Breast epithelium (tissue), 4 donors: ENCODE results near the gene OR1I1. TPM values are rescaled to one million over a fixed set of nuclear protein-coding genes. Genes with fewer than 3 reads are reported as not detected.

Experiments
- DNase-seq, 2 donors: peaks; one replicate each; pipeline ENCODE4 v3.0.0-alpha.2; 2019; ENCODE audit warnings: low spot score in 2 of 2
- H3K27ac ChIP-seq, 2 donors: fragments of 200-600 bp; sonication (generic) in 1 of 2; one replicate each; pipeline ENCODE4 v1.5.1; 2016 to 2019; ENCODE audit warnings: mild to moderate bottlenecking in 1 of 2
- H3K27me3 ChIP-seq, 2 donors: fragments of 200-600 bp; sonication (generic) in 1 of 2; one replicate each; pipeline versions ENCODE4 v1.5.1 to v1.6.0; 2017 to 2019; ENCODE audit warnings: control low read depth in 1 of 2, mild to moderate bottlenecking in 1 of 2
- H3K36me3 ChIP-seq: fragments of 200-600 bp; one replicate; pipeline ENCODE4 v1.5.1; 2019
- H3K4me1 ChIP-seq, 2 donors: fragments of 200-600 bp; sonication (generic); one replicate each; pipeline ENCODE4 v1.5.1; 2016 to 2019; ENCODE audit warnings: control low read depth in 1 of 2
- H3K4me3 ChIP-seq, 3 donors: fragments of 200-600 bp; sonication (generic); 1 replicate in 2 of 3; 2 replicates in 1 of 3; pipeline ENCODE4 v1.5.1; 2016 to 2019; ENCODE audit warnings: mild to moderate bottlenecking in 3 of 3, moderate library complexity in 2 of 3
- H3K9me3 ChIP-seq, 2 donors: fragments of 200-600 bp; sonication (generic) in 1 of 2; one replicate each; pipeline ENCODE4 v1.5.1; 2016 to 2019; ENCODE audit warnings: control low read depth in 1 of 2
- CTCF ChIP-seq, 3 donors: fragments of 450-650 bp; IDR thresholded peaks; one replicate each; pipeline ENCODE4 v1.5.1; 2016 to 2017; ENCODE audit warnings: antibody characterized with exemption in 3 of 3, mild to moderate bottlenecking in 3 of 3, moderate library complexity in 3 of 3
- POLR2A ChIP-seq: fragments of 450-650 bp; IDR thresholded peaks from one replicate; pipeline ENCODE4 v1.6.1; 2016; ENCODE audit warnings: antibody characterized with exemption, mild to moderate bottlenecking, moderate library complexity
- POLR2AphosphoS5 ChIP-seq, 3 donors: sonication (generic); formaldehyde crosslinking; IDR thresholded peaks; one replicate each; pipeline ENCODE4 v1.6.1; 2017; ENCODE audit warnings: antibody characterized with exemption in 3 of 3
- intact Hi-C: fragments of 100-400 bp; cut with DNase I; formaldehyde crosslinking; loops from one replicate; pipeline ENCODE4 v1.15.1; 2023; ENCODE audit warnings: low total_unique reads
- total RNA-seq, 3 donors: library from RNA; depleted of rRNA; stranded (reverse); fragments of >200 nt; gene quantifications; one replicate each; pipeline ENCODE4 v1.1.0, GENCODE V29; 2016

The OR1I1 gene
- total RNA-seq, 3 donors from 2014 or later: not detected

DNA sequence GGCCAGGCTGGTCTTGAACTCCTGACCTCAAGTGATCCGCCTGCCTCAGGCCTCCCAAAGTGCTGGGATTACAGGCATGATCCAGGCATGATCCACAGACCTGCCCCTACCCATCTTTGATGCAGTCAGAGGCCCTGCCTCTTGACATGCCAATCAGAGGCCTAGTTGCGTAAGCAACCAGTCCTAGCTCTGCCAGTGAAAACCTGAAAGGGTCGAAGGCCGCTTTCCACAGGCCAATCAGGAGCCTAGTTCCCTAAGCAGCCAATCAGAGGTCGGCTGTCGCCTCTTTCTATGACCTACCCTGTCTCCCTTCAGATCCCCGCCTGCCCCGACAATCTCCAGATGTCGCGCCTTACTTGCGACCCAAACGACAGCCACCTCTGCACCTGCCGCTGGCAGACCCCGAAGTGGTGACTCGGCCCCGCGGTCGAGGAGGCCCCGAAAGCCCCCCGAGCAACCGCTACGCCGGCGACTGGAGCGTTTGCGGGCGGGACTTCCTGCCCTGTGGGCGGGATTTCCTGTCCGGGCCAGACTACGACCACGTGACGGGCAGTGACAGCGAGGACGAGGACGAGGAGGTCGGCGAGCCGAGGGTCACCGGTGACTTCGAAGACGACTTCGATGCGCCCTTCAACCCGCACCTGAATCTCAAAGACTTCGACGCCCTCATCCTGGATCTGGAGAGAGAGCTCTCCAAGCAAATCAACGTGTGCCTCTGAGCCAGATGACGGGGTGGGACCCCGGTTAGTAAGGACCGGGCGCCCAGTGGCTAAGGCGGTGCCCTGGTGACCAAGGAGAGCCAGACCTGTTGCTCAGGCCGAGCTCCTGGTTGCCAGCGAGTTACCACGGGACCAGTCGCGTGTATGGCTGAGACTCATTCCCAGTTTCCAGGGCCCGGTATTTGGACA is 31.5 kb downstream of the OR1I1 start:
- no peaks in the 10 kb centered on the region for H3K4me1 ChIP-seq
- no peaks in the 10 kb centered on the region for H3K27me3 ChIP-seq
- TF ChIP-seq CTCF (IDR thresholded peaks at IDR 0.05): no peak
- no peak for TF ChIP-seq POLR2A
- no peak for TF ChIP-seq POLR2AphosphoS5 (IDR thresholded peaks at IDR 0.05)
- no peak overlapping the region for H3K4me3 ChIP-seq
- DNase-seq: no peak
- no peak overlapping the region for H3K27ac ChIP-seq
- no peaks in the 10 kb centered on the region for H3K9me3 ChIP-seq
- intact Hi-C loops: no loop called here
- no peaks in the 10 kb centered on the region for H3K36me3 ChIP-seq

- Histone ChIP-seq H3K27ac (no peak overlapping the region), H3K4me3 (no peak overlapping the region), H3K4me1 (no peaks in the 10 kb centered on the region), H3K36me3 (no peaks in the 10 kb centered on the region), H3K9me3 (no peaks in the 10 kb centered on the region), H3K27me3 (no peaks in the 10 kb centered on the region)
- DNase-seq: no peak
- TF ChIP-seq POLR2A (no peak), POLR2AphosphoS5 (IDR thresholded peaks at IDR 0.05) (no peak), CTCF (IDR thresholded peaks at IDR 0.05) (no peak)
- intact Hi-C loops: no loop called here
These were observed 32.1 kb downstream of the OR1I1 start for GRCh38 chr19:15114153-15114540.

DNA sequence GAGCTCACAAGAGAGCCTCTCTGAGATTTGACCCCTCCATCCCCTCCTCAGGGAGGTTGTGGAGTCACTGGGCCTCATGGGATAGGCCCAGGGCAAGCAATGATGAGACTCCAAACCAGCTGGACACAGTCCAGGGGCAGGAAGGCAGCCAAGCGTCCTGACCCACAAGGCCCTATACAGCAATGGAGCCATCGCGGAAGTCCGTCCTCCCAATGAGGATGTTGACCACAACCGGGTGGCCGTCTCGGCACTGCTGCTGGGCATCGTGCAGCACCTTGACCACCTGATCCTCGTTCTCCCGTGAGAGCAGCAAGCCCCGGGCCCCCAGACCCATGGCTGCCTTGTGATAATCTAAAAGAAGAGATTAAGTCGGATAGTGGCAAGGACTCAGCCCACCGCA is 33.1 kb downstream of the OR1I1 start:
- H3K27ac ChIP-seq: peak overlapping the region; percentile 29 to 56
- H3K36me3 ChIP-seq: peaks cover under 1% of the 10 kb centered on the region
- H3K9me3 ChIP-seq: no peaks in the 10 kb centered on the region
- no peak for TF ChIP-seq CTCF (IDR thresholded peaks at IDR 0.05)
- TF ChIP-seq POLR2A: no peak
- TF ChIP-seq POLR2AphosphoS5 (IDR thresholded peaks at IDR 0.05): no peak
- H3K4me3 ChIP-seq: no peak overlapping the region
- DNase-seq: no peak
- H3K27me3 ChIP-seq: no peaks in the 10 kb centered on the region
- H3K4me1 ChIP-seq: no peaks in the 10 kb centered on the region
- intact Hi-C loops: no loop called here

- Histone ChIP-seq H3K27ac (peak overlapping the region in 1 of 2 donors; percentile 56), H3K4me3 (no peak overlapping the region), H3K36me3 (peaks cover 3% of the 10 kb centered on the region), H3K4me1 (no peaks in the 10 kb centered on the region), H3K27me3 (no peaks in the 10 kb centered on the region), H3K9me3 (no peaks in the 10 kb centered on the region)
- no peak for DNase-seq
- no peak for TF ChIP-seq CTCF (IDR thresholded peaks at IDR 0.05)
- TF ChIP-seq POLR2AphosphoS5 (IDR thresholded peaks at IDR 0.05): no peak
- no peak for TF ChIP-seq POLR2A
- intact Hi-C loops: no loop called here
These were observed 34.0 kb downstream of the OR1I1 start for GRCh38 chr19:15115762-15116615.

GRCh38 chr19:15116856-15117255 is 34.8 kb downstream of the OR1I1 start:
- intact Hi-C loops: no loop called here

More at GRCh38 chr19:15116856-15117255, 34.8 kb downstream of the OR1I1 start:
- TF ChIP-seq POLR2A (no peak), POLR2AphosphoS5 (IDR thresholded peaks at IDR 0.05) (no peak), CTCF (IDR thresholded peaks at IDR 0.05) (no peak)
- no peaks in the 10 kb centered on the region for H3K9me3 ChIP-seq
- no peaks in the 10 kb centered on the region for H3K27me3 ChIP-seq
- peaks cover 3% of the 10 kb centered on the region for H3K36me3 ChIP-seq
- DNase-seq: no peak
- H3K27ac ChIP-seq: no peak overlapping the region
- no peak overlapping the region for H3K4me3 ChIP-seq
- no peaks in the 10 kb centered on the region for H3K4me1 ChIP-seq
